ENCODE measurements around the gene GALNT10. TPM values are rescaled to one million over a fixed set of nuclear protein-coding genes. Genes with fewer than 3 reads are reported as not detected.

The GALNT10 gene
- polyA plus RNA-seq, 2 of the 4 experiments (the other 2 are of a cell fraction): 110 to 156 TPM

GRCh38 chr5:154211641-154212390 is 21.3 kb downstream of the GALNT10 start:
- FAIRE-seq: no peak
- peaks cover 69% of the 10 kb centered on the region for H3K4me1 ChIP-seq
- WGBS (ENCODE audit: missing lambda C conversion rate): 97% methylated on average over 7 of the region's 7 CpGs
- no peak overlapping the region for H3K4me2 ChIP-seq
- DNase-seq (ENCODE audit: low read depth in 1 of 2, low spot score in 1 of 2): no peak
- CTCF ChIA-PET: interaction anchor here (1.0 to 2.1 kb wide), 5 partner anchors 9 to 193 kb away, joined by 3 to 8 read pairs (median 4); partner anchors contain the start of gene GALNT10
- H3K27ac ChIP-seq: peak overlapping the region in 1 of 2 experiments; percentile 25; a peak in 2 of 6 replicates
- POLR2A ChIA-PET: no interaction called here
- ATAC-seq: no peak
- TF ChIP-seq PHF8 (IDR thresholded peaks at IDR 0.05; ENCODE audit: borderline replicate concordance, low read depth): no peak
- no peak for TF ChIP-seq NPAS2 (CRISPR knock-in tag; IDR thresholded peaks at IDR 0.05; ENCODE audit: borderline replicate concordance)
- no peak for TF ChIP-seq EHF (CRISPR knock-in tag; IDR thresholded peaks at IDR 0.05)
- H3K4me3 ChIP-seq: no peak overlapping the region
- H3K9me3 ChIP-seq: no peaks in the 10 kb centered on the region

DNA sequence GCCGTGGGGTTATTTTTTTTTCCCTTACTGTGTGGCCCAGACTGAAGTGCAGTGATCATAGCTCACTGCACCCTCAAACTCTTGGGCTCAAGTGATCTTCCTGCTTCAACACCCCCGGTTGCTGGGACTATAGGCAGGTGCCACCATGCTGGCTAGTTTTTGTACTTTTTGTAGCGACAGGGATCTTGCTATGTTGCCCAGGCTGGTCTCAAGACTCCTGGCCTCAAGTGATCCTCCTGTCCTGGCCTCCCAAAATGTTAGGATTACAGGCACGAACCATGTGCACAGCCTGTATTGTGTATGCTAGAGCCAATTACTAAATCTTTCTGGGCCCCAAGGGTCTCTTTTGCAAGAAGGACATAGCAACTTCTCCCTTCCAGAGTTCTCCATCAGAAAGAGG is 23.1 kb downstream of the GALNT10 start:
- TF ChIP-seq, protein P1, sequence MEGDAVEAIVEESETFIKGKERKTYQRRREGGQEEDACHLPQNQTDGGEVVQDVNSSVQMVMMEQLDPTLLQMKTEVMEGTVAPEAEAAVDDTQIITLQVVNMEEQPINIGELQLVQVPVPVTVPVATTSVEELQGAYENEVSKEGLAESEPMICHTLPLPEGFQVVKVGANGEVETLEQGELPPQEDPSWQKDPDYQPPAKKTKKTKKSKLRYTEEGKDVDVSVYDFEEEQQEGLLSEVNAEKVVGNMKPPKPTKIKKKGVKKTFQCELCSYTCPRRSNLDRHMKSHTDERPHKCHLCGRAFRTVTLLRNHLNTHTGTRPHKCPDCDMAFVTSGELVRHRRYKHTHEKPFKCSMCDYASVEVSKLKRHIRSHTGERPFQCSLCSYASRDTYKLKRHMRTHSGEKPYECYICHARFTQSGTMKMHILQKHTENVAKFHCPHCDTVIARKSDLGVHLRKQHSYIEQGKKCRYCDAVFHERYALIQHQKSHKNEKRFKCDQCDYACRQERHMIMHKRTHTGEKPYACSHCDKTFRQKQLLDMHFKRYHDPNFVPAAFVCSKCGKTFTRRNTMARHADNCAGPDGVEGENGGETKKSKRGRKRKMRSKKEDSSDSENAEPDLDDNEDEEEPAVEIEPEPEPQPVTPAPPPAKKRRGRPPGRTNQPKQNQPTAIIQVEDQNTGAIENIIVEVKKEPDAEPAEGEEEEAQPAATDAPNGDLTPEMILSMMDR (IDR thresholded peaks at IDR 0.05): no peak
- TF ChIP-seq RNF2 (IDR thresholded peaks at IDR 0.05; ENCODE audit: borderline replicate concordance, low read depth) (no peak), NPAS2 (CRISPR knock-in tag; IDR thresholded peaks at IDR 0.05; ENCODE audit: borderline replicate concordance) (no peak), HOXA7 (CRISPR knock-in tag; IDR thresholded peaks at IDR 0.05) (no peak), RAD21 (conservative IDR thresholded peaks at IDR 0.05 in 1 of 2, IDR thresholded peaks at IDR 0.05 in 1 of 2) (no peak), FOSL2 (IDR thresholded peaks at IDR 0.05) (no peak), FOSL2 (CRISPR knock-in tag; IDR thresholded peaks at IDR 0.05) (no peak), POLR2AphosphoS2 (conservative IDR thresholded peaks at IDR 0.05; ENCODE audit: low read length) (no peak), FOSB (CRISPR knock-in tag; IDR thresholded peaks at IDR 0.05) (no peak), ESRRA (IDR thresholded peaks at IDR 0.05; ENCODE audit: borderline replicate concordance, low read length) (no peak), SREBF2 (IDR thresholded peaks at IDR 0.05) (no peak), ZC3H11A (IDR thresholded peaks at IDR 0.05) (no peak), MAZ (IDR thresholded peaks at IDR 0.05; ENCODE audit: borderline replicate concordance, low read depth, low read length) (no peak), CEBPB (IDR thresholded peaks at IDR 0.05) (no peak), EHF (CRISPR knock-in tag; IDR thresholded peaks at IDR 0.05) (no peak)
- TF ChIP-seq, protein P2, sequence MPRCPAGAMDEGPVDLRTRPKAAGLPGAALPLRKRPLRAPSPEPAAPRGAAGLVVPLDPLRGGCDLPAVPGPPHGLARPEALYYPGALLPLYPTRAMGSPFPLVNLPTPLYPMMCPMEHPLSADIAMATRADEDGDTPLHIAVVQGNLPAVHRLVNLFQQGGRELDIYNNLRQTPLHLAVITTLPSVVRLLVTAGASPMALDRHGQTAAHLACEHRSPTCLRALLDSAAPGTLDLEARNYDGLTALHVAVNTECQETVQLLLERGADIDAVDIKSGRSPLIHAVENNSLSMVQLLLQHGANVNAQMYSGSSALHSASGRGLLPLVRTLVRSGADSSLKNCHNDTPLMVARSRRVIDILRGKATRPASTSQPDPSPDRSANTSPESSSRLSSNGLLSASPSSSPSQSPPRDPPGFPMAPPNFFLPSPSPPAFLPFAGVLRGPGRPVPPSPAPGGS (IDR thresholded peaks at IDR 0.05): no peak
- H3K4me2 ChIP-seq: peak overlapping the region; percentile 53
- DNase-seq (ENCODE audit: low read depth in 1 of 2, low spot score in 1 of 2) (no peak), ATAC-seq (no peak), FAIRE-seq (no peak)
- ChIA-PET POLR2A (no interaction called here), CTCF (interaction anchor here (2.0 to 2.1 kb wide), 2 partner anchors 14 to 16 kb away, joined by 7 to 8 read pairs; no protein-coding TSS in a partner anchor)
- H3K27ac ChIP-seq: peak overlapping the region; percentile 58 to 78
- H3K4me1 ChIP-seq: peaks cover 69% of the 10 kb centered on the region
- WGBS (ENCODE audit: missing lambda C conversion rate): 94% methylated on average over 4 of the region's 4 CpGs
- H3K9me3 ChIP-seq: no peaks in the 10 kb centered on the region
- no peak overlapping the region for H3K4me3 ChIP-seq

GRCh38 chr5:154214371-154215106 is 24.0 kb downstream of the GALNT10 start:
- POLR2A ChIA-PET: interaction anchor here (0.6 to 1.0 kb wide), 3 partner anchors 12 to 157 kb away, joined by 3 read pairs; no protein-coding TSS in a partner anchor
- 22% methylated on average over 5 of the region's 5 CpGs for WGBS (ENCODE audit: missing lambda C conversion rate)
- Histone ChIP-seq H3K4me1 (peaks cover 64% of the 10 kb centered on the region), H3K27ac (peak overlapping the region; percentile 58 to 78), H3K9me3 (no peaks in the 10 kb centered on the region), H3K4me2 (peak overlapping the region; percentile 53), H3K4me3 (no peak overlapping the region)
- TF ChIP-seq MAX (IDR thresholded peaks at IDR 0.05): no peak
- no peak for TF ChIP-seq CBX2 (IDR thresholded peaks at IDR 0.05; ENCODE audit: borderline replicate concordance, low read depth)
- TF ChIP-seq FOSL2 (IDR thresholded peaks at IDR 0.05): peak; percentile 74
- TF ChIP-seq FOSL2 (CRISPR knock-in tag; IDR thresholded peaks at IDR 0.05): peak; percentile 72
- no peak for TF ChIP-seq TFCP2L1 (CRISPR knock-in tag; IDR thresholded peaks at IDR 0.05)
- TF ChIP-seq CEBPB (IDR thresholded peaks at IDR 0.05): peak; percentile 89 to 94
- no peak for TF ChIP-seq RNF2 (IDR thresholded peaks at IDR 0.05; ENCODE audit: borderline replicate concordance, low read depth)
- no peak for TF ChIP-seq MYC (IDR thresholded peaks at IDR 0.05; ENCODE audit: borderline replicate concordance, low read length)
- TF ChIP-seq SMC3 (IDR thresholded peaks at IDR 0.05): 0 out of 3 replicates have a peak, but pooled peaks have one; percentile 12
- no peak for TF ChIP-seq GATA3 (IDR thresholded peaks at IDR 0.05; ENCODE audit: borderline replicate concordance)
- peak; percentile 67 for TF ChIP-seq JUNB (IDR thresholded peaks at IDR 0.05)
- TF ChIP-seq, protein P3, sequence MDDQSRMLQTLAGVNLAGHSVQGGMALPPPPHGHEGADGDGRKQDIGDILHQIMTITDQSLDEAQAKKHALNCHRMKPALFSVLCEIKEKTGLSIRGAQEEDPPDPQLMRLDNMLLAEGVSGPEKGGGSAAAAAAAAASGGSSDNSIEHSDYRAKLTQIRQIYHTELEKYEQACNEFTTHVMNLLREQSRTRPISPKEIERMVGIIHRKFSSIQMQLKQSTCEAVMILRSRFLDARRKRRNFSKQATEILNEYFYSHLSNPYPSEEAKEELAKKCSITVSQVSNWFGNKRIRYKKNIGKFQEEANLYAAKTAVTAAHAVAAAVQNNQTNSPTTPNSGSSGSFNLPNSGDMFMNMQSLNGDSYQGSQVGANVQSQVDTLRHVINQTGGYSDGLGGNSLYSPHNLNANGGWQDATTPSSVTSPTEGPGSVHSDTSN (IDR thresholded peaks at IDR 0.05): no peak
- FAIRE-seq: no peak
- CTCF ChIA-PET: no interaction called here
- ATAC-seq: peak; percentile 74 to 88
- DNase-seq (ENCODE audit: low read depth in 1 of 2, low spot score in 1 of 2): peak; percentile 32 to 43
